HG03175 (cell line): ENCODE measurements around the gene TBL1Y.
"Not testable (repeated sequence)": the region's sequence is repeated elsewhere in the genome, so short reads cannot be mapped to it uniquely, and the experiment has no call there.

Source experiments
- ATAC-seq: cut with Tn5 transposase; IDR thresholded peaks from one replicate; pipeline ENCODE4 v1.9.1; 2021; ENCODE audit warnings: mild to moderate bottlenecking, moderate library complexity; ENCODE audit not compliant: unreplicated experiment

Gene TBL1Y

GRCh38 chrY:6972271-6972887 is 61.9 kb downstream of the TBL1Y start:
- no peak for ATAC-seq

GRCh38 chrY:6974971-6975370 is 64.5 kb downstream of the TBL1Y start:
- no peak for ATAC-seq

GRCh38 chrY:6977783-6978182 is 67.3 kb downstream of the TBL1Y start:
- no peak for ATAC-seq

- no peak for ATAC-seq
These were observed 72.7 kb downstream of the TBL1Y start for GRCh38 chrY:6983221-6983620.

GRCh38 chrY:6987811-6988210 is 77.3 kb downstream of the TBL1Y start:
- ATAC-seq, result no peak

GRCh38 chrY:6989886-6990620 is 79.6 kb downstream of the TBL1Y start:
- ATAC-seq, result no peak

GRCh38 chrY:6992041-6992440 is 81.5 kb downstream of the TBL1Y start:
- ATAC-seq, result no peak

- ATAC-seq, result no peak
These were observed 85.5 kb downstream of the TBL1Y start for GRCh38 chrY:6995987-6996386.

GRCh38 chrY:6997503-6998066 is 87.1 kb downstream of the TBL1Y start:
- no peak for ATAC-seq

- peak; percentile 62 for ATAC-seq
These were observed 89.4 kb downstream of the TBL1Y start for GRCh38 chrY:6999905-7000304.

- ATAC-seq, result no peak
These were observed 92.1 kb downstream of the TBL1Y start for GRCh38 chrY:7002581-7002980.

- no peak for ATAC-seq
These were observed 97.4 kb downstream of the TBL1Y start for GRCh38 chrY:7007911-7008310.

GRCh38 chrY:7008578-7009355 is 98.3 kb downstream of the TBL1Y start:
- no peak for ATAC-seq

GRCh38 chrY:7013051-7013450 is 102.6 kb downstream of the TBL1Y start:
- no peak for ATAC-seq

- no peak for ATAC-seq
These were observed 106.0 kb downstream of the TBL1Y start for GRCh38 chrY:7016521-7016920.

- no peak for ATAC-seq
These were observed 107.0 kb downstream of the TBL1Y start for GRCh38 chrY:7017244-7018080.

GRCh38 chrY:7039037-7039436 is 128.5 kb downstream of the TBL1Y start:
- ATAC-seq, result no peak

- no peak for ATAC-seq
These were observed 130.2 kb downstream of the TBL1Y start for GRCh38 chrY:7040662-7041061.

GRCh38 chrY:7041983-7042382 is 131.5 kb downstream of the TBL1Y start:
- no peak for ATAC-seq

GRCh38 chrY:7052461-7052860 is 142.0 kb downstream of the TBL1Y start:
- ATAC-seq, result not testable (repeated sequence)

- no peak for ATAC-seq
These were observed 146.4 kb downstream of the TBL1Y start for GRCh38 chrY:7056886-7057285.
